Endothelial cell (in vitro differentiated cells): ENCODE data around the gene WBP2NL. TPM values are rescaled to one million over a fixed set of nuclear protein-coding genes. Genes with fewer than 3 reads are reported as not detected.

ENCODE experiments used
- DNase-seq: peaks from one replicate; pipeline ENCODE4 v3.0.0; 2021; ENCODE audit warnings: low spot score
- H3K27ac Mint-ChIP-seq: one replicate; pipeline ENCODE4 v1.8.0; 2021; ENCODE audit warnings: mixed read lengths, inconsistent platforms; ENCODE audit not compliant: unreplicated experiment
- H3K27me3 Mint-ChIP-seq: one replicate; pipeline ENCODE4 v1.8.0; 2021; ENCODE audit warnings: mild to moderate bottlenecking, moderate library complexity, mixed read lengths, inconsistent platforms; ENCODE audit not compliant: unreplicated experiment
- H3K36me3 Mint-ChIP-seq: one replicate; pipeline ENCODE4 v1.8.0; 2021; ENCODE audit warnings: mild to moderate bottlenecking, low read depth, mixed read lengths, inconsistent platforms; ENCODE audit not compliant: unreplicated experiment
- H3K4me1 Mint-ChIP-seq: one replicate; pipeline ENCODE4 v1.8.0; 2021; ENCODE audit warnings: mild to moderate bottlenecking, mixed read lengths, inconsistent platforms; ENCODE audit not compliant: unreplicated experiment
- H3K4me3 Mint-ChIP-seq: one replicate; pipeline ENCODE4 v1.8.0; 2021; ENCODE audit warnings: mild to moderate bottlenecking, mixed read lengths, inconsistent platforms; ENCODE audit not compliant: unreplicated experiment
- H3K9me3 Mint-ChIP-seq: one replicate; pipeline ENCODE4 v1.8.0; 2021; ENCODE audit warnings: mixed read lengths, inconsistent platforms; ENCODE audit not compliant: unreplicated experiment
- total RNA-seq: library from RNA; stranded (reverse); fragmentation: NEBNext Ultra II Directional; extraction: Animal tissue kit (Norgen Biotek cat#: 25700); gene quantifications from one replicate; pipeline ENCODE4 v1.2.1, GENCODE V29; 2021; ENCODE audit not compliant: unreplicated experiment
- TF ChIP-seq, protein P1 (sequence below): fragments of 200-600 bp; sonication (generic); IDR thresholded peaks from one replicate; pipeline ENCODE4 v1.5.0; 2021; ENCODE audit warnings: antibody characterized with exemption; ENCODE audit not compliant: unreplicated experiment

WBP2NL gene
- total RNA-seq, 1 donor from 2014 or later = not detected

DNA sequence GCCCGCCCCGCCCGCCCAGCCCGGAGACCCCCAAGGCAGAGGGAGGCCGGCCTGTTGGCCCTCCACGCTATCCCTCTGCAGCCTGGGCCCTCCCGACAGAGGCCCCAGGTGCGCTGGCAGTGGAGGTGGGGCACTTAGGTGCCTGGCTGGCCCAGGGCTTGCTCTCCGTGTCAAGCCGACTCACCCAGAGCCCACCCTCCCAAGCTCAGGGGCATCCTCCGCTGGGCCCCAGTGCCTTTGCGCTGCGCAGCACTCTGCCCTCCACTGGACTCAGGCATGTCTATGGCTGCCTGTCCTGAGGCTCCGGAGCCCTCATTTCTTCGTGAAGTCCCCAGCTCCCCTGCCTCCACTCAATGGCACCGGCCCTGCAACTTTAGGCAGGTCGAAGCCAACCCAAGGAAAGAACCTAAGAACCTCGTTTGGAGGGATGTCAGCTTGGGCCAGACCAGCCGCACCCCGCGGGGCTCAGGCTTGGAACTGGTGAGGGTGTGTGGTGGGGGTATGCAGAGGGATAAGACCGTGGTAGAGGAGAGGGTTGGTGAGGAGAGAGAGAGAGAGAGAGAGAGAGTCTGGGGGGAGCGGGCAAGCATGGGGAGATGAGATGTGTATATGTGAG lies 40.5 kb upstream of the WBP2NL start:
- Mint-ChIP-seq H3K36me3 (no peaks in the 10 kb centered on the region), H3K27me3 (peaks cover 3% of the 10 kb centered on the region), H3K4me3 (no peak overlapping the region), H3K9me3 (no peaks in the 10 kb centered on the region), H3K4me1 (no peaks in the 10 kb centered on the region), H3K27ac (no peak overlapping the region)
- TF ChIP-seq, protein P1, sequence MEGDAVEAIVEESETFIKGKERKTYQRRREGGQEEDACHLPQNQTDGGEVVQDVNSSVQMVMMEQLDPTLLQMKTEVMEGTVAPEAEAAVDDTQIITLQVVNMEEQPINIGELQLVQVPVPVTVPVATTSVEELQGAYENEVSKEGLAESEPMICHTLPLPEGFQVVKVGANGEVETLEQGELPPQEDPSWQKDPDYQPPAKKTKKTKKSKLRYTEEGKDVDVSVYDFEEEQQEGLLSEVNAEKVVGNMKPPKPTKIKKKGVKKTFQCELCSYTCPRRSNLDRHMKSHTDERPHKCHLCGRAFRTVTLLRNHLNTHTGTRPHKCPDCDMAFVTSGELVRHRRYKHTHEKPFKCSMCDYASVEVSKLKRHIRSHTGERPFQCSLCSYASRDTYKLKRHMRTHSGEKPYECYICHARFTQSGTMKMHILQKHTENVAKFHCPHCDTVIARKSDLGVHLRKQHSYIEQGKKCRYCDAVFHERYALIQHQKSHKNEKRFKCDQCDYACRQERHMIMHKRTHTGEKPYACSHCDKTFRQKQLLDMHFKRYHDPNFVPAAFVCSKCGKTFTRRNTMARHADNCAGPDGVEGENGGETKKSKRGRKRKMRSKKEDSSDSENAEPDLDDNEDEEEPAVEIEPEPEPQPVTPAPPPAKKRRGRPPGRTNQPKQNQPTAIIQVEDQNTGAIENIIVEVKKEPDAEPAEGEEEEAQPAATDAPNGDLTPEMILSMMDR = peak; percentile 63
- no peak for DNase-seq

GRCh38 chr22:41963453-41964111 lies 35.0 kb upstream of the WBP2NL start:
- no peaks in the 10 kb centered on the region for H3K36me3 Mint-ChIP-seq
- H3K27me3 Mint-ChIP-seq = peaks cover 3% of the 10 kb centered on the region
- H3K4me1 Mint-ChIP-seq = no peaks in the 10 kb centered on the region
- H3K27ac Mint-ChIP-seq = no peak overlapping the region
- no peaks in the 10 kb centered on the region for H3K9me3 Mint-ChIP-seq
- DNase-seq = no peak
- TF ChIP-seq, protein P1 = no peak
- no peak overlapping the region for H3K4me3 Mint-ChIP-seq

- no peaks in the 10 kb centered on the region for H3K36me3 Mint-ChIP-seq
- TF ChIP-seq, protein P1 = no peak
- no peak for DNase-seq
- H3K9me3 Mint-ChIP-seq = no peaks in the 10 kb centered on the region
- H3K4me1 Mint-ChIP-seq = no peaks in the 10 kb centered on the region
- no peak overlapping the region for H3K4me3 Mint-ChIP-seq
- H3K27me3 Mint-ChIP-seq = peaks cover 3% of the 10 kb centered on the region
- H3K27ac Mint-ChIP-seq = peak overlapping the region; percentile 28
Observed at GRCh38 chr22:41964112-41964491, 34.5 kb upstream of the WBP2NL start.

DNA sequence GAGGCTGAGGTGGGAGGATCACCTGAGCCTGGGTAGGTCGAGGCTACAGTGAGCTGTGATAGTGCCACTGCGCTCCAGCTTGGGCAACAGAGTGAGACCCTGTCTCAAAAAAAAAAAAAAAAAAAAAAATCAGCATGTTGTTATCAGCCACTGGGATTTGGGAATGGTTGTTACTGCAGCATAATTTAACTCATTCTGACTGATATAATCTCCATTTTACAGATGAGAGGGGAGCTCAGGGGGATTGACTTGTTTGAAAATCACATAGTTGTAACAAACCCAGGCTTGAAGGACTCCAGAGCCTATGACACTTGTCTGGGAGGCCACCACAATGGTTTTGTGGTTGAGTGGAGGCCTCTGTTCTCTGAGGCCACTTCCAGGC lies 32.4 kb upstream of the WBP2NL start:
- Mint-ChIP-seq H3K36me3 (no peaks in the 10 kb centered on the region), H3K4me1 (no peaks in the 10 kb centered on the region), H3K27me3 (peaks cover 10% of the 10 kb centered on the region), H3K27ac (no peak overlapping the region), H3K9me3 (no peaks in the 10 kb centered on the region), H3K4me3 (no peak overlapping the region)
- TF ChIP-seq, protein P1 = no peak
- no peak for DNase-seq

- Mint-ChIP-seq H3K4me3 (no peak overlapping the region), H3K9me3 (no peaks in the 10 kb centered on the region), H3K4me1 (no peaks in the 10 kb centered on the region), H3K36me3 (no peaks in the 10 kb centered on the region), H3K27me3 (peaks cover 10% of the 10 kb centered on the region), H3K27ac (no peak overlapping the region)
- TF ChIP-seq, protein P1 = no peak
- peak; percentile 35 for DNase-seq
Observed at GRCh38 chr22:41966607-41967240, 31.9 kb upstream of the WBP2NL start.
